Heart left ventricle (tissue), 13 donors: Measurements from ENCODE around the gene SULT4A1.

Experiments
- POLR2A ChIP-seq, 2 donors: fragments of 450-650 bp; IDR thresholded peaks; one replicate each; pipeline ENCODE4 v1.6.1; 2017; ENCODE audit warnings: antibody characterized with exemption in 2 of 2, mild to moderate bottlenecking in 2 of 2, moderate library complexity in 2 of 2
- TF ChIP-seq, protein P1 (sequence below), 12 donors: fragments of 200-600 bp; sonication (generic) in 4 of 12; IDR thresholded peaks; one replicate each; pipeline versions ENCODE4 v1.5.0 to v1.8.0; 2018 to 2022; ENCODE audit warnings: antibody characterized with exemption in 12 of 12, mild to moderate bottlenecking in 5 of 12
- donor health status: ischemic (EF 13 %, LVEDD 7.1; RV severe dilation, severe dysfunction).
- donor health status: DM: no; HTN: yes; CAD: no.
- donor health status: DM: no; HTN: no; CAD: no.
- donor health status: ischemic (EF 25% LVEDD 6.9; RV normal size, moderate dysfunction).
- donor health status: ischemic (EF 25% LVEDD 5.7; RV mildly dilated, moderate dysfunction).
- donor health status: ischemic (EF 35%, LVEDD 5.7; RV mildly dilated, moderate dysfunction).
- donor health status: nonischemic (EF 11% LVEDD 7.7; RV severe dilation, severe dysfunction).
- donor health status: DM: yes; HTN: yes; CAD: no.
- donor health status: PGD.
- donor health status: ischemic (EF 29% LVEDD 5.4; RV normal size, mild dysfunction).
- donor health status: nonischemic (EF 23%, LVEDD 6.1; RV moderate dilation, normal function).

DNA sequence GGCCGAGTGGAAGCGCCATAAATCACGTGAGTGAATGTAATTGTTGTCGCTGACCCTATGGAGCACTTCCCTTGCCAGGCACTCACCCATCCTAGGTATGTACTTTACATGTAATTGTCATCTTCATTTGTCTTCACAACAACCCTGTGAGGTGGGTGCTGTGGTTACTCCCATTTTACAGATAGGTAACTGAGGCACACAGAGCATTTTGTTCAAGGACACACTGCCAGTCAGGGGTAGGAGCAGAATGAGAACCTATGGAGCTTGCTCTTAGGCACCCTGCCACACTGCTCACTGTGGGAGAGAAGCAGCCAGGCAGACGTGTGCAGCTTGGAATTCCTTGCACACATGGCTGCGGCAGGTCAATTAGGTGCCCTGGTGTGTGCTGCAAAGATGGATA lies 49.4 kb downstream of the SULT4A1 start:
- TF ChIP-seq, protein P1, sequence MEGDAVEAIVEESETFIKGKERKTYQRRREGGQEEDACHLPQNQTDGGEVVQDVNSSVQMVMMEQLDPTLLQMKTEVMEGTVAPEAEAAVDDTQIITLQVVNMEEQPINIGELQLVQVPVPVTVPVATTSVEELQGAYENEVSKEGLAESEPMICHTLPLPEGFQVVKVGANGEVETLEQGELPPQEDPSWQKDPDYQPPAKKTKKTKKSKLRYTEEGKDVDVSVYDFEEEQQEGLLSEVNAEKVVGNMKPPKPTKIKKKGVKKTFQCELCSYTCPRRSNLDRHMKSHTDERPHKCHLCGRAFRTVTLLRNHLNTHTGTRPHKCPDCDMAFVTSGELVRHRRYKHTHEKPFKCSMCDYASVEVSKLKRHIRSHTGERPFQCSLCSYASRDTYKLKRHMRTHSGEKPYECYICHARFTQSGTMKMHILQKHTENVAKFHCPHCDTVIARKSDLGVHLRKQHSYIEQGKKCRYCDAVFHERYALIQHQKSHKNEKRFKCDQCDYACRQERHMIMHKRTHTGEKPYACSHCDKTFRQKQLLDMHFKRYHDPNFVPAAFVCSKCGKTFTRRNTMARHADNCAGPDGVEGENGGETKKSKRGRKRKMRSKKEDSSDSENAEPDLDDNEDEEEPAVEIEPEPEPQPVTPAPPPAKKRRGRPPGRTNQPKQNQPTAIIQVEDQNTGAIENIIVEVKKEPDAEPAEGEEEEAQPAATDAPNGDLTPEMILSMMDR (IDR thresholded peaks at IDR 0.05) = no peak
- TF ChIP-seq POLR2A (IDR thresholded peaks at IDR 0.05) = no peak
